ENCODE measurements around the gene IPPK.
"Not testable (repeated sequence)": the region's sequence is repeated elsewhere in the genome, so short reads cannot be mapped to it uniquely, and the experiment has no call there.

Gene IPPK

DNA sequence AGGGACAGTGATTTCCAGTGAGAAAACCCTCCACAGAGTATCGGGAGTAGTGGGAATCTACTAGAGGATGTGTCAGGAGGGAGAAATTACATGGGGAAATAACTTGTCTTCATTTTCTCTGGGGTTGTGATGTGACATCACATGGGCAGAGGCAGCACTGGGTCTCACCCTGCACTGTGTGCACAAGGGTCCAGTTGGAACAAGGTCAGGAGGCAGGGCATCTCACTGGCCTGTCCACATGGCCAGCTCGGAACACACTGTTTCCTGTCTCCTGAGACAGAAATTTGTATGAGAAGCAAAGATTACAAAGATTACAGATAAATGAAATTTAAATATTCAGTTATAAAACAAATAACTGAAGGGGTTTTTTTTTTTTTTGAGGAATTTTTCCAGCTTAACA is 71.5 kb downstream of the IPPK start:
- FAIRE-seq = no peak
- TF ChIP-seq, protein P1, sequence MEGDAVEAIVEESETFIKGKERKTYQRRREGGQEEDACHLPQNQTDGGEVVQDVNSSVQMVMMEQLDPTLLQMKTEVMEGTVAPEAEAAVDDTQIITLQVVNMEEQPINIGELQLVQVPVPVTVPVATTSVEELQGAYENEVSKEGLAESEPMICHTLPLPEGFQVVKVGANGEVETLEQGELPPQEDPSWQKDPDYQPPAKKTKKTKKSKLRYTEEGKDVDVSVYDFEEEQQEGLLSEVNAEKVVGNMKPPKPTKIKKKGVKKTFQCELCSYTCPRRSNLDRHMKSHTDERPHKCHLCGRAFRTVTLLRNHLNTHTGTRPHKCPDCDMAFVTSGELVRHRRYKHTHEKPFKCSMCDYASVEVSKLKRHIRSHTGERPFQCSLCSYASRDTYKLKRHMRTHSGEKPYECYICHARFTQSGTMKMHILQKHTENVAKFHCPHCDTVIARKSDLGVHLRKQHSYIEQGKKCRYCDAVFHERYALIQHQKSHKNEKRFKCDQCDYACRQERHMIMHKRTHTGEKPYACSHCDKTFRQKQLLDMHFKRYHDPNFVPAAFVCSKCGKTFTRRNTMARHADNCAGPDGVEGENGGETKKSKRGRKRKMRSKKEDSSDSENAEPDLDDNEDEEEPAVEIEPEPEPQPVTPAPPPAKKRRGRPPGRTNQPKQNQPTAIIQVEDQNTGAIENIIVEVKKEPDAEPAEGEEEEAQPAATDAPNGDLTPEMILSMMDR (IDR thresholded peaks at IDR 0.05; ENCODE audit: insufficient read depth, missing control alignments) = no peak
- no peak for DNase-seq (ENCODE audit: insufficient read length, low spot score)

DNA sequence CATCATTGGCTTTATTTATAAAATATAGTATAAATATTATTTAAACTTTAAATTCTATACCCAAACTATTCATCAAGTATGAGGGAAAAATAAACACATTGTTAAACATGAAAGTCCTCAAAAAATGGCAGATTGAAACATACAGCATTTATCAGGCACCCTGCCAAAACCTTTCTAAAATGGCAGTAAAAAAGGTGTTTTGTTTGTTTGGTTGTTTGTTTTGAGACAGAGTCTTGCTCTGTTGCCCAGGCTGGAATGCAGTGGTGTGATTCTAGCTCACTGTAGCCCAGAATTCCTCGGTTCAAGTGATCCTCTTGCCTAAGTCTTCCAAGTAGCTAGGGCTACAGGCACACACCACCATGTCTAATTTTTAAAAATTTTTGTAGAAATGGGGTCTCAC is 74.0 kb downstream of the IPPK start:
- FAIRE-seq (no peak), DNase-seq (ENCODE audit: insufficient read length, low spot score) (no peak)
- TF ChIP-seq, protein P1 (IDR thresholded peaks at IDR 0.05; ENCODE audit: insufficient read depth, missing control alignments) = no peak

DNA sequence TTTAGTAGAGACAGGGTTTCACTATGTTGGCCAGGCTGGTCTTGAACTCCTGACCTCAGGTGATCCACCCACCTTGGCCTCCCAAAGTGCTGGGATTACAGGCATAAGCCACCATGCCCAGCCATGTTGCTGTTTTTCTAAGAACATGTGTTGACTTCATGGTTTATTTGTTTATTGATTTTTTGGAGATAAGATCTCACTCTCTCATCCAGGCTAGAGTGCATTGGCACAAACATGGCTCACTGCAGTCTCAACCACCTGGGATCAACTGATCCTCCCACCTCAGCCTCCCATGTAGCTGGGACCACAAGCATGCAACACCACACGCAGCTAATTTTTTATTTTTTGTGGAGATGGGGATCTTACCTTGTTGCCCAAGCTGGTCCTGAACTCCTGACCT is 74.9 kb downstream of the IPPK start:
- not testable (repeated sequence) for FAIRE-seq; DNase-seq (ENCODE audit: insufficient read length, low spot score)

DNA sequence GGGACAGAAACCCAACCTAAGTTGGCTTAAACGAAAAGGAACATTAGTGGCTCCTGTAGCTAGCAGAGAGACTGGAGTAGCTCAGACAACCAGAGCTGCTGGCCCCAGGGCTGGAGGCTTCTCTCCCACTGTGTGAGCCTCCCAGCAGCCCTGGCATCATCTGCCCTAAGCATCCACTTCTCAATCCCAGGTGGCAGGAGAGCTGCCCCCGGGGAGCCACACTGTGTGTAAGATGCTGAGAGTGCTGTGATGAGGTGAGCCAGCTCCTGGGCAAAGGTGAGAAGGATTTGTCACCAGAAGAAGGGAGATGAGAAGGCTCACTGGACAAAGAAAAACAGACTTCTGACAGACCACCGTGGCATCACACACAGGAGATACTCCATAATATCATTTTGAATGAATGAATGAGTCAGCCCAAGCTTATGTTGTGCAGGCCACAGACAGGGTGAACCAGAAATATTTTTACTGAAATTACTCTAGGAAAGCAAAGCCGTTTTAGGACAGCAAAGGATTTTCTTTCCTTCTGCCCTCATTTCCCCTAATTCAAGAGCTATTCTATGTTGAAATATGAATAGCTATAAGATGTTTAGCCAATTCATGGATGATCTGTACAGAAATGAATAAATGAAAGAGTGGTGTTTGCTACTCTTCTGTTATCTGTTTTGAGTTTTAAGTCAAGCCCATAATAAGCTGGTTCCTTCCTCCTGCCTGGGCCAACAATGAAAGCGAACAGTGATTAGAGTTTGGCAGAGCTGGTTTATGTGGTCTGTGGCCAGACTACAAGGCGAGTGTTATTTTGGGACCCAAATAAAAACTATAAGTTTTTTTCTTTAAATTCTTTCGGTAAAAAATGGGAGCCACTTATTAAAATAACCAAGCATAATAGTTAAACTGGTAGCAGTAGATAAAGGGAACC is 76.7 kb downstream of the IPPK start:
- TF ChIP-seq, protein P1 (IDR thresholded peaks at IDR 0.05; ENCODE audit: insufficient read depth, missing control alignments) = no peak
- FAIRE-seq (no peak), DNase-seq (ENCODE audit: insufficient read length, low spot score) (no peak)

DNA sequence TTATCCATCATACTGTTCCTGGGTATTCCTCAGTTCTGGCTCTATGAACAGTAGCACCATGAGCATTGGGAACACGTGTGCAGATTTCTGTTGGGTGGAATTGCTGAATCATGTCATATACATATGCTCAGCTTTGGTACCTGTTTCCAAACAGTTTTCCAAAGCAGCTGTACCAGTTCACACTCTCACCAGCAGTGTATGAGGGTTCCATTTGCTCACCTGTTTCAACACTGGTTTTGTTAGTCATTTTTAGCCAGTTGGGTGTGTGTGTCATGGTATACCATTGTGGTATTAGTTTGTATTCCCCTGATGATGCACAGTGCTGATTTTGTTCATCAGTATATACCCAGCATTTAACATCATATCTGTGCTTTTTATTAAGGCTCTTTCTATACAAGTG is 77.4 kb downstream of the IPPK start:
- no peak for FAIRE-seq
- TF ChIP-seq, protein P1 (IDR thresholded peaks at IDR 0.05; ENCODE audit: insufficient read depth, missing control alignments) = no peak

DNA sequence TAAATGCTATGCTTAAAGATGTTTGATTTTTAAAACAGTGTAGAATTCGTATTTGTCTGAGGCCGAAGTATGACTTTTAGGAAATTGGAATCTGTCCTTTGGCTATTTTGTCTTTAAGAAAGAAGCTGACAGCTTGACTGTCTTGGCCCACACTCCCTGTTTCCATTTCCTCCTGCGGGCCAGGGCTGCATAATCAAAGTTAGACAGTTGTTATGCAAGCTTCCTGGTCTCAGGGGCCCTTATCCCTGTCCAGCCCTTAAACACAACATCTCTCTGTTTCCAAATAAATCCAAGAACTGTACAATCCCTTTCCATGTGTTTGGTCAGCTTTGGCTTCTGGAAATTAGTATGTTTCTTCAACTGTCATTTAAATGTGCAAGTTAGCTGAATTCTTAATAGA is 79.6 kb downstream of the IPPK start:
- DNase-seq (ENCODE audit: insufficient read length, low spot score) = no peak
- no peak for FAIRE-seq
- TF ChIP-seq, protein P1 (IDR thresholded peaks at IDR 0.05; ENCODE audit: insufficient read depth, missing control alignments) = no peak

More for the DNA sequence above, 77.4 kb downstream of the IPPK start:
- DNase-seq (ENCODE audit: insufficient read length, low spot score) = no peak

DNA sequence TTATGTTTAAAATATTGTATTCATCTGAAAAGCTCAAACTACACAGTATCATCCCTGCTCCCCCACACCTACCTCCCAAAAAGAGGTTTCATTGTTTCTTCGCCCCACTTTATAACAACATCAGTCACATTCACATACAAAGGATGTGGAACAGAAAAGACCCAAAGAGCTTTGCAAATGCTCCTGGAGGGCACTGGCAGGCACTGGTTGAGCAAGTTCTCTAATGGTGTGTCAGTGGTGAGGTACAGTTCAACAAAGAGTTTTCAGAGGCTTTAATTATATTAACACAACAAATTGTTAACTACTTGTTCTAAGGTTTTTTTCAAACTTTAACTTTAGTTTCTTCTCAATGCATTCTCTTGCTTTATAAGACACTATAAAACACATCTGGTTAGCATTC is 80.0 kb downstream of the IPPK start:
- DNase-seq (ENCODE audit: insufficient read length, low spot score) (no peak), FAIRE-seq (no peak)
- TF ChIP-seq, protein P1 (IDR thresholded peaks at IDR 0.05; ENCODE audit: insufficient read depth, missing control alignments) = no peak
